Liver (tissue), 9 donors: ENCODE results near the gene CEP83. TPM values are rescaled to one million over a fixed set of nuclear protein-coding genes. Genes with fewer than 3 reads are reported as not detected.

ENCODE experiments used
- DNase-seq: peaks from one replicate; pipeline ENCODE4 v3.0.0-alpha.2; 2017; ENCODE audit warnings: low spot score
- H3K27ac ChIP-seq, 2 donors: one replicate each; pipeline ENCODE4 v1.7.0; 2013; ENCODE audit warnings: inconsistent platforms in 2 of 2, low read length in 2 of 2, control low read depth in 1 of 2, low read depth in 1 of 2, mild to moderate bottlenecking in 1 of 2
- H3K27me3 ChIP-seq, 4 donors: one replicate each; pipeline versions ENCODE4 v1.6.1 to v1.7.0; 2013; ENCODE audit warnings: low read length in 3 of 4, inconsistent platforms in 1 of 4, mild to moderate bottlenecking in 1 of 4, moderate library complexity in 1 of 4; ENCODE audit not compliant: control insufficient read depth in 4 of 4, insufficient read depth in 4 of 4
- H3K36me3 ChIP-seq, 4 donors: one replicate each; pipeline versions ENCODE4 v1.6.1 to v1.7.0; 2013; ENCODE audit warnings: low read length in 3 of 4, mild to moderate bottlenecking in 3 of 4, low read depth in 1 of 4, moderate library complexity in 1 of 4; ENCODE audit not compliant: control insufficient read depth in 4 of 4, insufficient read depth in 3 of 4
- H3K4me1 ChIP-seq, 4 donors: one replicate each; pipeline versions ENCODE4 v1.6.1 to v1.7.0; 2013; ENCODE audit warnings: low read length in 3 of 4, mild to moderate bottlenecking in 3 of 4, moderate library complexity in 1 of 4; ENCODE audit not compliant: control insufficient read depth in 4 of 4, insufficient read depth in 4 of 4
- H3K4me3 ChIP-seq, 3 donors: one replicate each; pipeline versions ENCODE4 v1.6.1 to v1.7.0; 2013; ENCODE audit warnings: low read length in 3 of 3, control low read depth in 1 of 3, low read depth in 1 of 3, mild to moderate bottlenecking in 1 of 3
- H3K9ac ChIP-seq, 2 donors: one replicate each; pipeline ENCODE4 v1.7.0; 2013; ENCODE audit warnings: low read length in 2 of 2, mild to moderate bottlenecking in 2 of 2, moderate library complexity in 2 of 2, control low read depth in 1 of 2, low read depth in 1 of 2
- H3K9me3 ChIP-seq, 4 donors: one replicate each; pipeline versions ENCODE4 v1.6.1 to v1.7.0; 2013; ENCODE audit warnings: low read length in 3 of 4; ENCODE audit not compliant: control insufficient read depth in 4 of 4
- EGR1 ChIP-seq, 2 donors: IDR thresholded peaks; 2 replicates each; pipeline ENCODE4 v1.6.1; 2016 to 2018; ENCODE audit warnings: antibody characterized with exemption in 2 of 2, low read depth in 2 of 2
- FOXA1 ChIP-seq: IDR thresholded peaks from 2 replicates; pipeline ENCODE4 v1.6.1; 2016; ENCODE audit warnings: antibody characterized with exemption
- FOXA2 ChIP-seq: IDR thresholded peaks from 2 replicates; pipeline ENCODE4 v1.6.1; 2016; ENCODE audit warnings: antibody characterized with exemption
- GABPA ChIP-seq, 2 donors: IDR thresholded peaks in 1 of 2; conservative IDR thresholded peaks in 1 of 2; 2 replicates each; pipeline ENCODE4 v1.6.1; 2016; ENCODE audit warnings: antibody characterized with exemption in 2 of 2, mild to moderate bottlenecking in 1 of 2, moderate library complexity in 1 of 2
- HNF4A ChIP-seq, 2 donors: conservative IDR thresholded peaks; 2 replicates each; pipeline ENCODE4 v1.6.1; 2016; ENCODE audit warnings: antibody characterized with exemption in 2 of 2, mild to moderate bottlenecking in 2 of 2
- HNF4G ChIP-seq: IDR thresholded peaks from 2 replicates; pipeline ENCODE4 v1.6.1; 2016; ENCODE audit warnings: antibody characterized with exemption
- JUND ChIP-seq, 2 donors: IDR thresholded peaks; 2 replicates each; pipeline ENCODE4 v1.6.1; 2016; ENCODE audit warnings: antibody characterized with exemption in 2 of 2
- NR2F2 ChIP-seq: IDR thresholded peaks from 2 replicates; pipeline ENCODE4 v1.6.1; 2016; ENCODE audit warnings: antibody characterized with exemption
- RAD21 ChIP-seq, 2 donors: IDR thresholded peaks; 2 replicates each; pipeline ENCODE4 v1.6.1; 2016; ENCODE audit warnings: antibody characterized with exemption in 2 of 2, mild to moderate bottlenecking in 2 of 2
- RXRA ChIP-seq, 2 donors: IDR thresholded peaks; 2 replicates each; pipeline ENCODE4 v1.6.1; 2017 to 2018; ENCODE audit warnings: antibody characterized with exemption in 2 of 2, mild to moderate bottlenecking in 1 of 2
- SP1 ChIP-seq: IDR thresholded peaks from 2 replicates; pipeline ENCODE4 v1.6.1; 2018; ENCODE audit warnings: antibody characterized with exemption, mild to moderate bottlenecking
- TAF1 ChIP-seq: conservative IDR thresholded peaks from 2 replicates; pipeline ENCODE4 v1.6.1; 2016; ENCODE audit warnings: antibody characterized with exemption, mild to moderate bottlenecking
- YY1 ChIP-seq: IDR thresholded peaks from 2 replicates; pipeline ENCODE4 v1.6.1; 2016; ENCODE audit warnings: antibody characterized with exemption, mild to moderate bottlenecking
- WGBS: extraction: QIAGEN DNeasy Blood & Tissue Kit; methylation state at CpG from one replicate; pipeline ENCODE4 v1.1.7; 2013; 5-methylcytosine and 5-hydroxymethylcytosine counted together
- polyA plus RNA-seq, 2 donors: library from polyadenylated mRNA; stranded (reverse) in 1 of 2; unstranded in 1 of 2; fragments of 200-250 nt in 1 of 2; fragments of >200 nt in 1 of 2; fragmentation: Nextera tagmentation in 1 of 2; extraction: Ambion mirVana in 1 of 2; gene quantifications; one replicate each; pipeline versions ENCODE4 v1.2.1 to v1.2.3, GENCODE V29; 2013 to 2015
- total RNA-seq, 2 donors: library from RNA; depleted of rRNA; stranded (reverse); fragments of >200 nt; gene quantifications; one replicate each; pipeline ENCODE4 v1.2.3, GENCODE V29; 2014
- TF ChIP-seq, protein P1 (sequence below): IDR thresholded peaks from 2 replicates; pipeline ENCODE4 v1.6.1; 2016; ENCODE audit warnings: antibody characterized with exemption
- TF ChIP-seq, protein P2 (sequence below): IDR thresholded peaks from 2 replicates; pipeline ENCODE4 v1.6.1; 2016; ENCODE audit warnings: antibody characterized with exemption, mild to moderate bottlenecking
- TF ChIP-seq, protein P3 (sequence below): IDR thresholded peaks from 2 replicates; pipeline ENCODE4 v1.6.1; 2016; ENCODE audit warnings: antibody characterized with exemption
- TF ChIP-seq, protein P4 (sequence below): IDR thresholded peaks from 2 replicates; pipeline ENCODE4 v1.6.1; 2016; ENCODE audit warnings: antibody characterized with exemption
- TF ChIP-seq, protein P5 (sequence below): fragments of 150-350 bp; IDR thresholded peaks from 2 replicates; pipeline ENCODE4 v1.5.1; 2017; ENCODE audit warnings: improper control_type of control experiment, low read depth, low read length; ENCODE audit not compliant: missing input control
- donor health status: healthy.
- donor health status: healthy.
- donor health status: healthy.
- donor health status: healthy.
- donor health status: healthy.

Gene CEP83
- total and polyA plus RNA-seq, 4 donors, result 1.9 to 8.4 (median 5.2) TPM

DNA sequence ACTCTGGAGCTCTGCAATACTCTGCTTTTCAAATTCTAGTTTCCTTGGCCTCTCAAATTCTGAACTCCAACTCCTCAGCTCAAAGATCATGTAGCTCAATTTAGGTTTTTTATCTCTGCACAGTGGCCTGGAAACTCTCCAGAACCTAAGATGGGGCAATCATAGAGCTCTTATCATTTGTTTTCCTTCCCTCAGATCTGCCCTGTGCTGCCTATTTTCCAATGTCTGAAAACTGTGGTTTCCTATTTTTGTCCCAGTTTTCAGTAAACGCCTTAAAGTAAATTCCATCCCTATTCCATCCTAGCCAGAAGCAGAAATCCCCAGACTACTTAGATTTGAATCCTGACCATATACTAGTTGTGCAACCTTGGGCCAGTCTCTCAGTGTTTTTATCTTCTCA is 73.2 kb downstream of the CEP83 start:
- Histone ChIP-seq H3K27ac (no peak overlapping the region), H3K36me3 (peaks cover 0 to 2% (median under 1%) of the 10 kb centered on the region in 4 donors), H3K9me3 (peaks cover 0 to 3% (median 0%) of the 10 kb centered on the region in 4 donors), H3K4me1 (peaks cover 2 to 16% (median 9%) of the 10 kb centered on the region in 4 donors), H3K27me3 (no peaks in the 10 kb centered on the region), H3K9ac (no peak overlapping the region), H3K4me3 (no peak overlapping the region)
- WGBS, result 29% methylated on average over 1 of the region's 1 CpG
- TF ChIP-seq SP1, result peak; percentile 56
- TF ChIP-seq HNF4A (conservative IDR thresholded peaks at IDR 0.05), result peak; percentile 82 to 91
- peak; percentile 89 for TF ChIP-seq NR2F2
- no peak for TF ChIP-seq TAF1
- TF ChIP-seq RAD21 (IDR thresholded peaks at IDR 0.05), result peak; percentile 45 to 48
- TF ChIP-seq YY1, result peak; percentile 61
- TF ChIP-seq, protein P1, sequence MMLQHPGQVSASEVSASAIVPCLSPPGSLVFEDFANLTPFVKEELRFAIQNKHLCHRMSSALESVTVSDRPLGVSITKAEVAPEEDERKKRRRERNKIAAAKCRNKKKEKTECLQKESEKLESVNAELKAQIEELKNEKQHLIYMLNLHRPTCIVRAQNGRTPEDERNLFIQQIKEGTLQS, result no peak
- peak; percentile 45 to 74 for TF ChIP-seq RXRA (IDR thresholded peaks at IDR 0.05)
- TF ChIP-seq EGR1 (IDR thresholded peaks at IDR 0.05; ENCODE audit: low read depth in 2 of 2), result no peak
- peak; percentile 53 to 78 for TF ChIP-seq JUND (IDR thresholded peaks at IDR 0.05)
- TF ChIP-seq, protein P2, sequence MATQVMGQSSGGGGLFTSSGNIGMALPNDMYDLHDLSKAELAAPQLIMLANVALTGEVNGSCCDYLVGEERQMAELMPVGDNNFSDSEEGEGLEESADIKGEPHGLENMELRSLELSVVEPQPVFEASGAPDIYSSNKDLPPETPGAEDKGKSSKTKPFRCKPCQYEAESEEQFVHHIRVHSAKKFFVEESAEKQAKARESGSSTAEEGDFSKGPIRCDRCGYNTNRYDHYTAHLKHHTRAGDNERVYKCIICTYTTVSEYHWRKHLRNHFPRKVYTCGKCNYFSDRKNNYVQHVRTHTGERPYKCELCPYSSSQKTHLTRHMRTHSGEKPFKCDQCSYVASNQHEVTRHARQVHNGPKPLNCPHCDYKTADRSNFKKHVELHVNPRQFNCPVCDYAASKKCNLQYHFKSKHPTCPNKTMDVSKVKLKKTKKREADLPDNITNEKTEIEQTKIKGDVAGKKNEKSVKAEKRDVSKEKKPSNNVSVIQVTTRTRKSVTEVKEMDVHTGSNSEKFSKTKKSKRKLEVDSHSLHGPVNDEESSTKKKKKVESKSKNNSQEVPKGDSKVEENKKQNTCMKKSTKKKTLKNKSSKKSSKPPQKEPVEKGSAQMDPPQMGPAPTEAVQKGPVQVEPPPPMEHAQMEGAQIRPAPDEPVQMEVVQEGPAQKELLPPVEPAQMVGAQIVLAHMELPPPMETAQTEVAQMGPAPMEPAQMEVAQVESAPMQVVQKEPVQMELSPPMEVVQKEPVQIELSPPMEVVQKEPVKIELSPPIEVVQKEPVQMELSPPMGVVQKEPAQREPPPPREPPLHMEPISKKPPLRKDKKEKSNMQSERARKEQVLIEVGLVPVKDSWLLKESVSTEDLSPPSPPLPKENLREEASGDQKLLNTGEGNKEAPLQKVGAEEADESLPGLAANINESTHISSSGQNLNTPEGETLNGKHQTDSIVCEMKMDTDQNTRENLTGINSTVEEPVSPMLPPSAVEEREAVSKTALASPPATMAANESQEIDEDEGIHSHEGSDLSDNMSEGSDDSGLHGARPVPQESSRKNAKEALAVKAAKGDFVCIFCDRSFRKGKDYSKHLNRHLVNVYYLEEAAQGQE, result no peak
- no peak for TF ChIP-seq FOXA2
- TF ChIP-seq GABPA (IDR thresholded peaks at IDR 0.05 in 1 of 2, conservative IDR thresholded peaks at IDR 0.05 in 1 of 2), result no peak
- TF ChIP-seq, protein P3, sequence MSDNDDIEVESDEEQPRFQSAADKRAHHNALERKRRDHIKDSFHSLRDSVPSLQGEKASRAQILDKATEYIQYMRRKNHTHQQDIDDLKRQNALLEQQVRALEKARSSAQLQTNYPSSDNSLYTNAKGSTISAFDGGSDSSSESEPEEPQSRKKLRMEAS, result no peak
- TF ChIP-seq, protein P4, sequence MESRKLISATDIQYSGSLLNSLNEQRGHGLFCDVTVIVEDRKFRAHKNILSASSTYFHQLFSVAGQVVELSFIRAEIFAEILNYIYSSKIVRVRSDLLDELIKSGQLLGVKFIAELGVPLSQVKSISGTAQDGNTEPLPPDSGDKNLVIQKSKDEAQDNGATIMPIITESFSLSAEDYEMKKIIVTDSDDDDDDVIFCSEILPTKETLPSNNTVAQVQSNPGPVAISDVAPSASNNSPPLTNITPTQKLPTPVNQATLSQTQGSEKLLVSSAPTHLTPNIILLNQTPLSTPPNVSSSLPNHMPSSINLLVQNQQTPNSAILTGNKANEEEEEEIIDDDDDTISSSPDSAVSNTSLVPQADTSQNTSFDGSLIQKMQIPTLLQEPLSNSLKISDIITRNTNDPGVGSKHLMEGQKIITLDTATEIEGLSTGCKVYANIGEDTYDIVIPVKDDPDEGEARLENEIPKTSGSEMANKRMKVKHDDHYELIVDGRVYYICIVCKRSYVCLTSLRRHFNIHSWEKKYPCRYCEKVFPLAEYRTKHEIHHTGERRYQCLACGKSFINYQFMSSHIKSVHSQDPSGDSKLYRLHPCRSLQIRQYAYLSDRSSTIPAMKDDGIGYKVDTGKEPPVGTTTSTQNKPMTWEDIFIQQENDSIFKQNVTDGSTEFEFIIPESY, result peak; percentile 24
- TF ChIP-seq HNF4G, result peak; percentile 55
- no peak for DNase-seq

DNA sequence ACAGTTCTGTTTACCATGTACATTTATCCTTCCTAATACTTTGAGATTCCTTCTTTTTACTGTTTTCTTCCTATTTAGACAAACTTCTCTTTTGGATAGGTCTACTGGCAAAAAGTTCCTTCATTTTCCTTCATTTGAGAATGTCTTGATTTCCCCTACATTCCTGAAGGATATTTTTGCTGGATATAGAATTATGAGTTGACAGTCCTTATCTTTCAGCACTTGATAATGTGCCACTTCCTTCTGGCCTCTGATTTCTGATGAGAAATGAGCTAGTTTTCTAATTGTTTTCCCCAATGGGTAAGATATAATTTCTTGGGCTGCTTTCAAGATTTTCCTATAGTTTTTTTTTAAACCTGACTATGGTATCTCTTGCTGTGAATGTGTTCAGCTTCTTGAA is 75.6 kb downstream of the CEP83 start:
- peaks cover 0 to 2% (median under 1%) of the 10 kb centered on the region in 4 donors for H3K36me3 ChIP-seq
- no peak overlapping the region for H3K27ac ChIP-seq
- TF ChIP-seq SP1 (no peak), RAD21 (IDR thresholded peaks at IDR 0.05) (no peak), FOXA1 (no peak), JUND (IDR thresholded peaks at IDR 0.05) (no peak), RXRA (IDR thresholded peaks at IDR 0.05) (no peak), HNF4A (conservative IDR thresholded peaks at IDR 0.05) (no peak), GABPA (IDR thresholded peaks at IDR 0.05 in 1 of 2, conservative IDR thresholded peaks at IDR 0.05 in 1 of 2) (no peak), HNF4G (no peak), EGR1 (IDR thresholded peaks at IDR 0.05; ENCODE audit: low read depth in 2 of 2) (no peak), NR2F2 (no peak), YY1 (no peak)
- TF ChIP-seq, protein P3, result no peak
- TF ChIP-seq, protein P4, result no peak
- TF ChIP-seq, protein P5, sequence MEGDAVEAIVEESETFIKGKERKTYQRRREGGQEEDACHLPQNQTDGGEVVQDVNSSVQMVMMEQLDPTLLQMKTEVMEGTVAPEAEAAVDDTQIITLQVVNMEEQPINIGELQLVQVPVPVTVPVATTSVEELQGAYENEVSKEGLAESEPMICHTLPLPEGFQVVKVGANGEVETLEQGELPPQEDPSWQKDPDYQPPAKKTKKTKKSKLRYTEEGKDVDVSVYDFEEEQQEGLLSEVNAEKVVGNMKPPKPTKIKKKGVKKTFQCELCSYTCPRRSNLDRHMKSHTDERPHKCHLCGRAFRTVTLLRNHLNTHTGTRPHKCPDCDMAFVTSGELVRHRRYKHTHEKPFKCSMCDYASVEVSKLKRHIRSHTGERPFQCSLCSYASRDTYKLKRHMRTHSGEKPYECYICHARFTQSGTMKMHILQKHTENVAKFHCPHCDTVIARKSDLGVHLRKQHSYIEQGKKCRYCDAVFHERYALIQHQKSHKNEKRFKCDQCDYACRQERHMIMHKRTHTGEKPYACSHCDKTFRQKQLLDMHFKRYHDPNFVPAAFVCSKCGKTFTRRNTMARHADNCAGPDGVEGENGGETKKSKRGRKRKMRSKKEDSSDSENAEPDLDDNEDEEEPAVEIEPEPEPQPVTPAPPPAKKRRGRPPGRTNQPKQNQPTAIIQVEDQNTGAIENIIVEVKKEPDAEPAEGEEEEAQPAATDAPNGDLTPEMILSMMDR, result no peak
- DNase-seq, result no peak
- H3K4me3 ChIP-seq, result no peak overlapping the region
- H3K9me3 ChIP-seq, result peaks cover 0 to 3% (median 0%) of the 10 kb centered on the region in 4 donors
- peaks cover 2 to 16% (median 9%) of the 10 kb centered on the region in 4 donors for H3K4me1 ChIP-seq
- no peak overlapping the region for H3K9ac ChIP-seq
- H3K27me3 ChIP-seq, result no peaks in the 10 kb centered on the region
